HEK293 (cell line): ENCODE results near the gene LOXL1.

Source experiments
- CTCF ChIA-PET: fragments of 350-600 bp; formaldehyde crosslinking; extraction: SDS; loops from one replicate; lab custom pipeline; 2021; ENCODE audit warnings: antibody characterized with exemption; lab: Yijun Ruan, JAX
- POLR2A ChIA-PET: fragments of 300-600 bp; formaldehyde crosslinking; extraction: SDS; loops from one replicate; lab custom pipeline; 2020; ENCODE audit warnings: antibody characterized with exemption, inconsistent platforms; lab: Yijun Ruan, JAX
- H3K27ac ChIP-seq: fragments of 200-500 bp; sonication (Bioruptor generic); 2 replicates; pipeline ENCODE4 v1.5.1; 2014; ENCODE audit warnings: low read depth, low read length, control low read depth, inconsistent platforms; ENCODE audit errors: extremely low read depth
- H3K36me3 ChIP-seq, 2 experiments: fragments of 200-500 bp in 1 of 2; sonication (Bioruptor generic) in 1 of 2; 1 replicate in 1 of 2; 2 replicates in 1 of 2; pipeline ENCODE4 v1.5.1; 2014 to 2017; ENCODE audit warnings: inconsistent platforms in 2 of 2, low read length in 2 of 2; ENCODE audit not compliant: control insufficient read depth in 2 of 2, insufficient read depth in 1 of 2
- H3K4me1 ChIP-seq: fragments of 200-500 bp; sonication (Bioruptor generic); 2 replicates; pipeline ENCODE4 v1.5.1; 2014; ENCODE audit warnings: mild to moderate bottlenecking, low read length, inconsistent platforms; ENCODE audit not compliant: control insufficient read depth, insufficient read depth
- H3K4me3 ChIP-seq: 2 replicates; pipeline ENCODE4 v1.5.1; 2011; ENCODE audit warnings: low read depth, mild to moderate bottlenecking, control low read depth, low read length, moderate library complexity
- H3K9me3 ChIP-seq: fragments of 200-500 bp; sonication (Bioruptor generic); 2 replicates; pipeline ENCODE4 v1.5.1; 2014; ENCODE audit warnings: low read depth, low read length, inconsistent platforms; ENCODE audit not compliant: control insufficient read depth, insufficient read depth
- EGR2 ChIP-seq: fragments of 450-650 bp; formaldehyde crosslinking; IDR thresholded peaks from 2 replicates; pipeline ENCODE4 v1.5.1; 2016; ENCODE audit warnings: low read depth, missing biosample characterization, missing genetic modification characterization
- KLF1 ChIP-seq: fragments of 450-650 bp; formaldehyde crosslinking; IDR thresholded peaks from 2 replicates; pipeline ENCODE4 v1.5.1; 2016; ENCODE audit warnings: missing biosample characterization, missing genetic modification characterization
- KLF9 ChIP-seq: fragments of 450-650 bp; formaldehyde crosslinking; IDR thresholded peaks from 2 replicates; pipeline ENCODE4 v1.5.1; 2016; ENCODE audit warnings: missing biosample characterization, missing genetic modification characterization, low read depth
- RBAK ChIP-seq: fragments of 450-650 bp; formaldehyde crosslinking; IDR thresholded peaks from 2 replicates; pipeline ENCODE4 v1.5.1; 2016; ENCODE audit warnings: missing biosample characterization, missing genetic modification characterization
- TCF7L2 ChIP-seq: IDR thresholded peaks from 2 replicates; pipeline ENCODE4 v1.6.1; 2011; ENCODE audit warnings: low read depth, mild to moderate bottlenecking, inconsistent platforms, low read length, moderate library complexity, borderline replicate concordance
- ZFHX2 ChIP-seq: fragments of 450-650 bp; formaldehyde crosslinking; conservative IDR thresholded peaks from 2 replicates; pipeline ENCODE4 v1.5.1; 2016; ENCODE audit warnings: missing biosample characterization, missing genetic modification characterization
- ZIC2 ChIP-seq: fragments of 450-650 bp; formaldehyde crosslinking; IDR thresholded peaks from 2 replicates; pipeline ENCODE4 v1.5.1; 2016; ENCODE audit warnings: missing biosample characterization, missing genetic modification characterization
- ZNF184 ChIP-seq: fragments of 450-650 bp; IDR thresholded peaks from 2 replicates; pipeline ENCODE4 v1.5.1; 2018; ENCODE audit warnings: missing biosample characterization, mild to moderate bottlenecking, missing genetic modification characterization
- ZNF510 ChIP-seq: fragments of 450-650 bp; formaldehyde crosslinking; IDR thresholded peaks from 2 replicates; pipeline ENCODE4 v1.5.1; 2018; ENCODE audit warnings: mild to moderate bottlenecking, missing genetic modification characterization, missing biosample characterization; ENCODE audit not compliant: insufficient replicate concordance
- ZNF549 ChIP-seq: fragments of 450-650 bp; IDR thresholded peaks from 2 replicates; pipeline ENCODE4 v1.5.1; 2018; ENCODE audit warnings: missing biosample characterization, missing genetic modification characterization, mild to moderate bottlenecking, inconsistent platforms, moderate library complexity
- ZNF596 ChIP-seq: fragments of 450-650 bp; IDR thresholded peaks from 2 replicates; pipeline ENCODE4 v1.5.0; 2018; ENCODE audit warnings: missing biosample characterization, mild to moderate bottlenecking, missing genetic modification characterization, moderate library complexity
- ZNF791 ChIP-seq: fragments of 450-650 bp; formaldehyde crosslinking; IDR thresholded peaks from 2 replicates; pipeline ENCODE4 v1.5.1; 2016; ENCODE audit warnings: missing biosample characterization, missing genetic modification characterization
- ZNF792 ChIP-seq: fragments of 450-650 bp; formaldehyde crosslinking; IDR thresholded peaks from 2 replicates; pipeline ENCODE4 v1.5.1; 2016; ENCODE audit warnings: missing biosample characterization, missing genetic modification characterization
- TF ChIP-seq, protein P1 (sequence below): fragments of 450-650 bp; formaldehyde crosslinking; IDR thresholded peaks from 2 replicates; pipeline ENCODE4; 2016; ENCODE audit warnings: missing biosample characterization, missing genetic modification characterization
- TF ChIP-seq, protein P2 (sequence below): fragments of 450-650 bp; formaldehyde crosslinking; IDR thresholded peaks from 2 replicates; pipeline ENCODE4 v1.5.1; 2016; ENCODE audit warnings: missing biosample characterization, missing genetic modification characterization
- TF ChIP-seq, protein P3 (sequence below): fragments of 450-650 bp; formaldehyde crosslinking; IDR thresholded peaks from 2 replicates; pipeline ENCODE4 v1.5.1; 2016; ENCODE audit warnings: missing biosample characterization, missing genetic modification characterization

The LOXL1 gene

DNA sequence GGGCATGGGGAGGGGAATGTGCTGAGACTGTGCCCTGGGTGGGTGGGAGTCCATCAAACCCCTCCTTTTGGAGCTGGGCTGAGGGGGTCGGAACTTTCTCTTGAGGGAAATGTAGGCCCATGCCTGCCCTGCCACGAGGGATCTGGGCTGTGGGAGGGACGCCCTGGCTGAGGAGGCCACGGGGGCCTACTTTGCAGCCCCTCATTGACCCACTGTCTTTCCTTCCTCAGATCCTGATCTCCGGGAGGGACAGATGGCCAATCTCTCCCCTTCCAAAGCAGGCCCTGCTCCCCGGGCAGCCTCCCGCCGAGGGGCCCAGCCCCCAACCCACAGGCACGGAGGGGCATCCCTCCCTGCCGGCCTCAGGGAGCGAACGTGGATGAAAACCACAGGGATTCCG is 25.3 kb downstream of the LOXL1 start:
- CTCF ChIA-PET, result interaction anchor here (0.5 to 14.4 kb wide), 36 partner anchors 9 to 488 kb away, joined by 3 to 276 read pairs (median 4); partner anchors contain the start of genes LOXL1 and PML
- H3K36me3 ChIP-seq, result peaks cover 0 to 2% of the 10 kb centered on the region in 2 experiments; a peak in 1 of 3 replicates
- no peaks in the 10 kb centered on the region for H3K9me3 ChIP-seq
- TF ChIP-seq, protein P1, sequence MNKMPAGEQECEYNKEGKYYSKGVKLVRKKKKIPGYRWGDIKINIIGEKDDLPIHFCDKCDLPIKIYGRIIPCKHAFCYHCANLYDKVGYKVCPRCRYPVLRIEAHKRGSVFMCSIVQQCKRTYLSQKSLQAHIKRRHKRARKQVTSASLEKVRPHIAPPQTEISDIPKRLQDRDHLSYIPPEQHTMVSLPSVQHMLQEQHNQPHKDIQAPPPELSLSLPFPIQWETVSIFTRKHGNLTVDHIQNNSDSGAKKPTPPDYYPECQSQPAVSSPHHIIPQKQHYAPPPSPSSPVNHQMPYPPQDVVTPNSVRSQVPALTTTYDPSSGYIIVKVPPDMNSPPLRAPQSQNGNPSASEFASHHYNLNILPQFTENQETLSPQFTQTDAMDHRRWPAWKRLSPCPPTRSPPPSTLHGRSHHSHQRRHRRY (tag by site-specific recombination), result no peak
- no peak overlapping the region for H3K4me3 ChIP-seq
- POLR2A ChIA-PET, result interaction anchor here (0.9 to 1.7 kb wide), 5 partner anchors 8 to 43 kb away, joined by 3 to 4 read pairs (median 4); partner anchors contain the start of genes LOXL1 and PML
- H3K4me1 ChIP-seq, result peaks cover 6% of the 10 kb centered on the region; the same call in 1 of the 2 replicates
- peak overlapping the region; percentile 2; the same call in 1 of the 2 replicates for H3K27ac ChIP-seq

DNA sequence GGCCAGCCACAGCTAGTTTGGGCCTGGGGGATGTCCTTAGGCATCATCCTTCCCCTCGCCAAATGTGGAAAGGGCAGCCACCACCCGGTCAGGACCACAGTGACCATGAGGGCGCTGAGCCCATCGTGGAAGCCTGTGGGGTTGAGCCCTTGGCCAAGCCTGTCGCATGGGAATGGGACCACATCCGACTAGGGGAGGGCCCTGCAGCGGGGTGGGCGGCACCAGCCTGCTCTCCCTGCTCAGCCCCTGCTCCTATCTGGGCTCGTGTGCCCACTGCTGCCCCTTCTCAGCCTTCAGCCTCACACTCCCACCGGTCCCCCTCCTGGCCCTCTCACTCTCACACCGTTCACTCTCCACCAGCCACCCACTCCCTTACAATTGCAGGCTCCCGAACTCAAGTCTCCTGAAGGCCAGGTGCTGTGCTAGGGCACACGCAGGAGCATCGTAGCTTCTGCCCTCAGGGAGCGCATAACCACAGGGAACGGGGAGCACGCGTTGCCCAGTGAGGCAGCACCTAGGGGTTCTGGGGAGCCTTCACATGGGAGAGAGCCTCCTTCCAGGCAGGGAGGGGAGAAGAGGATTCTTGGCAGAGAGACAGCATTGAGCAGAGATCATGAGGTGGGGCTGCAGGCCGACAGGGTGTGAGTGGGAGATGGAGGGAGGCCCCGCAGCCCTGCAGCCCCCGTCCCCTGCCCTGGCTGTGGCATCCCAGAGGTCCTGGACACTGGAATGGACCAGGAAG is 26.1 kb downstream of the LOXL1 start:
- Histone ChIP-seq H3K27ac (0 out of 2 replicates have a peak overlapping the region, but pooled peaks have one; percentile 2), H3K4me1 (peaks cover 6% of the 10 kb centered on the region; the same call in 1 of the 2 replicates), H3K9me3 (no peaks in the 10 kb centered on the region), H3K4me3 (no peak overlapping the region), H3K36me3 (peaks cover 0 to 2% of the 10 kb centered on the region in 2 experiments; a peak in 1 of 3 replicates)
- peak; percentile 47 for TF ChIP-seq EGR2
- TF ChIP-seq ZIC2 (tag by site-specific recombination), result peak; percentile 24
- no peak for TF ChIP-seq ZNF549
- peak; percentile 44; the same call in 1 of the 2 replicates for TF ChIP-seq ZFHX2 (tag by site-specific recombination)
- TF ChIP-seq ZNF791 (tag by site-specific recombination), result no peak
- POLR2A ChIA-PET, result interaction anchor here (1.7 kb wide), 1 partner anchor 11 kb away, joined by 4 read pairs; no protein-coding TSS in a partner anchor
- CTCF ChIA-PET, result interaction anchor here (0.7 to 14.4 kb wide), 12 partner anchors 8 to 427 kb away, joined by 3 to 276 read pairs (median 6); partner anchors contain the start of gene LOXL1

DNA sequence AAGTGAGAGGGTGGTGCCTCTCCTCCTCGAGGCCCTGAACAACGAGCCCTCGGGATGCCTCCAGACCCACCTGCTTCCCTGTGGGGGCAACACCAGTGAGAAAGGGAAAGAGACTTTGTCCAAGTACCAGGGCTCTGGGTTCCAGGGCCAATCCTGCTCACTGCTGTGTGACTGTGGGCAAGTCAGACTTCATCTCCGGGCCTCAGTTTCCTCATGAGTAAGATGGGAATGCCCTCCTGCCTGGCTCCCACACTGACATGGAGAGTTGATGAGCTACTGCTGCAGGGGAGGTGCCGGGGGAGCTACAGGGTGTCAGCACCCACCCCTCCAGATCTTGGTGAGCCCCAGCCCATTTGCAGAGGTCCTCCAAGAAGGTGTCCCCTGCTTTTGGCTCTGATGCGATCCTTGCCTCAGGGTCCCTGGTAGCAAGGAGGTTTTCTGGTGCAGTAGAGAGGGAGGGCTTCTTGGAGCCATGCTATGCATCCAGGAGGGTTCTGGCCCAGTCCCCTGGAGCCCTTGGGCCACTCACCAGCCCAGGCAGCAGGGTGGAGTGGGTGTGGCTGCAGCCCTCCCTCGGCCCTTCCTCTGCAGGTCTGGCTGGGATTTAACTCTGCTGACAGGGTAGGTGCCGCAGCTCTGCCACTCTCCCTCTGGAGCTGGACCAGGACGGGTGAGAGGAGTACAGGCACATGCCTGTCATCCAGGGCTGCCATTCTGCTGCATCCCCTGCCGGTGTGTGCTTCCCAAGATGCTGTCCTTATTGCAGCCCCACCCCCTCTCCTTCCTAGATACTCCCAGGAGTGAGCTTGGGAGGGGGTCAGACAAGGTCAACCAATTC is 26.9 kb downstream of the LOXL1 start:
- Histone ChIP-seq H3K4me1 (peaks cover 6% of the 10 kb centered on the region; the same call in 1 of the 2 replicates), H3K4me3 (no peak overlapping the region), H3K9me3 (no peaks in the 10 kb centered on the region), H3K36me3 (no peaks in the 10 kb centered on the region), H3K27ac (no peak overlapping the region)
- TF ChIP-seq, protein P2, sequence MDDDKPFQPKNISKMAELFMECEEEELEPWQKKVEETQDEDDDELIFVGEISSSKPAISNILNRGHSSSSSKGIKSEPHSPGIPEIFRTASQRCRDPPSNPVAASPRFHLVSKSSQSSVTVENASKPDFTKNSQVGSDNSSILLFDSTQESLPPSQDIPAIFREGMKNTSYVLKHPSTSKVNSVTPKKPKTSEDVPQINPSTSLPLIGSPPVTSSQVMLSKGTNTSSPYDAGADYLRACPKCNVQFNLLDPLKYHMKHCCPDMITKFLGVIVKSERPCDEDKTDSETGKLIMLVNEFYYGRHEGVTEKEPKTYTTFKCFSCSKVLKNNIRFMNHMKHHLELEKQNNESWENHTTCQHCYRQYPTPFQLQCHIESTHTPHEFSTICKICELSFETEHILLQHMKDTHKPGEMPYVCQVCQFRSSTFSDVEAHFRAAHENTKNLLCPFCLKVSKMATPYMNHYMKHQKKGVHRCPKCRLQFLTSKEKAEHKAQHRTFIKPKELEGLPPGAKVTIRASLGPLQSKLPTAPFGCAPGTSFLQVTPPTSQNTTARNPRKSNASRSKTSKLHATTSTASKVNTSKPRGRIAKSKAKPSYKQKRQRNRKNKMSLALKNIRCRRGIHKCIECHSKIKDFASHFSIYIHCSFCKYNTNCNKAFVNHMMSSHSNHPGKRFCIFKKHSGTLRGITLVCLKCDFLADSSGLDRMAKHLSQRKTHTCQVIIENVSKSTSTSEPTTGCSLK, result no peak
- peak; percentile 64 for TF ChIP-seq KLF1 (tag by site-specific recombination)
- no peak for TF ChIP-seq ZNF792 (tag by site-specific recombination)
- TF ChIP-seq ZNF184 (tag by site-specific recombination), result no peak
- TF ChIP-seq, protein P3, sequence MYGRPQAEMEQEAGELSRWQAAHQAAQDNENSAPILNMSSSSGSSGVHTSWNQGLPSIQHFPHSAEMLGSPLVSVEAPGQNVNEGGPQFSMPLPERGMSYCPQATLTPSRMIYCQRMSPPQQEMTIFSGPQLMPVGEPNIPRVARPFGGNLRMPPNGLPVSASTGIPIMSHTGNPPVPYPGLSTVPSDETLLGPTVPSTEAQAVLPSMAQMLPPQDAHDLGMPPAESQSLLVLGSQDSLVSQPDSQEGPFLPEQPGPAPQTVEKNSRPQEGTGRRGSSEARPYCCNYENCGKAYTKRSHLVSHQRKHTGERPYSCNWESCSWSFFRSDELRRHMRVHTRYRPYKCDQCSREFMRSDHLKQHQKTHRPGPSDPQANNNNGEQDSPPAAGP, result peak; percentile 45; the same call in 1 of the 2 replicates
- TF ChIP-seq ZNF596 (tag by site-specific recombination), result no peak
- no peak for TF ChIP-seq TCF7L2
- peak; percentile 50; the same call in 1 of the 2 replicates for TF ChIP-seq KLF9 (tag by site-specific recombination)
- TF ChIP-seq ZNF510, result no peak
- TF ChIP-seq RBAK, result no peak
- CTCF ChIA-PET, result interaction anchor here (0.7 to 14.4 kb wide), 4 partner anchors 16 to 428 kb away, joined by 3 to 276 read pairs (median 4); no protein-coding TSS in a partner anchor
- POLR2A ChIA-PET, result no interaction called here
